Transverse colon (tissue), 4 donors: Measurements from ENCODE around the gene LAMA2. TPM values are rescaled to one million over a fixed set of nuclear protein-coding genes. Genes with fewer than 3 reads are reported as not detected.

Source experiments
- DNase-seq: peaks from one replicate; pipeline ENCODE4 v3.0.0-alpha.2; 2019
- H3K27ac ChIP-seq, 4 donors: fragments of 200-600 bp; sonication (generic); 2 replicates each; pipeline ENCODE4 v1.5.1; 2016 to 2018; ENCODE audit warnings: inconsistent platforms in 4 of 4
- H3K27me3 ChIP-seq: fragments of 200-600 bp; sonication (generic); 2 replicates; pipeline ENCODE4 v1.5.1; 2017; ENCODE audit warnings: inconsistent platforms
- H3K36me3 ChIP-seq, 4 donors: fragments of 200-600 bp; sonication (generic); 2 replicates each; pipeline ENCODE4 v1.5.1; 2017 to 2019; ENCODE audit warnings: inconsistent platforms in 4 of 4
- H3K4me1 ChIP-seq, 4 donors: fragments of 200-600 bp; sonication (generic); 2 replicates each; pipeline ENCODE4 v1.5.1; 2017 to 2020; ENCODE audit warnings: inconsistent platforms in 4 of 4
- H3K4me3 ChIP-seq, 4 donors: fragments of 200-600 bp; sonication (generic); 1 replicate in 1 of 4; 2 replicates in 3 of 4; pipeline versions ENCODE4 v1.5.1 to v1.6.1; 2017 to 2019; ENCODE audit warnings: inconsistent platforms in 4 of 4
- H3K9me3 ChIP-seq, 2 donors: fragments of 200-600 bp; sonication (generic); 2 replicates each; pipeline ENCODE4 v1.5.1; 2017 to 2019; ENCODE audit warnings: inconsistent platforms in 2 of 2
- EP300 ChIP-seq: sonication (generic); formaldehyde crosslinking; IDR thresholded peaks from one replicate; pipeline ENCODE4 v1.6.1; 2017; ENCODE audit warnings: antibody characterized with exemption, low read depth
- POLR2A ChIP-seq: fragments of 450-650 bp; IDR thresholded peaks from one replicate; pipeline ENCODE4 v1.6.1; 2016; ENCODE audit warnings: antibody characterized with exemption, mild to moderate bottlenecking, moderate library complexity
- POLR2AphosphoS5 ChIP-seq, 3 donors: sonication (generic); formaldehyde crosslinking; IDR thresholded peaks; one replicate each; pipeline ENCODE4 v1.6.1; 2016; ENCODE audit warnings: antibody characterized with exemption in 3 of 3
- WGBS, 2 donors: methylation state at CpG; one replicate each; pipeline ENCODE4 v1.1.5; 2018; ENCODE audit warnings: low coverage in 1 of 2; 5-methylcytosine and 5-hydroxymethylcytosine counted together
- in situ Hi-C, 4 donors: fragments of 200-750 bp; cut with MboI; loops; one replicate each; pipeline versions ENCODE4 v1.15.0 to v1.15.1; 2017; ENCODE audit warnings: low sequenced_read_pairs in 3 of 4, low pct_ligation_motif_present in 1 of 4, low pct_unique_long_range_greater_than_20kb in 1 of 4
- intact Hi-C: fragments of 100-400 bp; cut with DNase I; formaldehyde crosslinking; loops from one replicate; pipeline ENCODE4 v1.15.1; 2023; ENCODE audit warnings: low total_unique reads
- total RNA-seq, 4 donors: library from RNA; depleted of rRNA; stranded (reverse); fragments of >200 nt; gene quantifications; one replicate each; pipeline ENCODE4 v1.1.0, GENCODE V29; 2016
- TF ChIP-seq, protein P1 (sequence below), 5 experiments: fragments of 200-600 bp in 3 of 5; fragments of 450-650 bp in 2 of 5; sonication (generic) in 3 of 5; IDR thresholded peaks; 1 replicate in 2 of 5; 2 replicates in 3 of 5; pipeline ENCODE4 v1.5.1; 2016 to 2017; ENCODE audit warnings: antibody characterized with exemption in 5 of 5, inconsistent platforms in 3 of 5, mild to moderate bottlenecking in 2 of 5, moderate library complexity in 1 of 5

LAMA2 gene
- total RNA-seq, 4 donors from 2014 or later = 12.3 to 43.0 (median 32.1) TPM

DNA sequence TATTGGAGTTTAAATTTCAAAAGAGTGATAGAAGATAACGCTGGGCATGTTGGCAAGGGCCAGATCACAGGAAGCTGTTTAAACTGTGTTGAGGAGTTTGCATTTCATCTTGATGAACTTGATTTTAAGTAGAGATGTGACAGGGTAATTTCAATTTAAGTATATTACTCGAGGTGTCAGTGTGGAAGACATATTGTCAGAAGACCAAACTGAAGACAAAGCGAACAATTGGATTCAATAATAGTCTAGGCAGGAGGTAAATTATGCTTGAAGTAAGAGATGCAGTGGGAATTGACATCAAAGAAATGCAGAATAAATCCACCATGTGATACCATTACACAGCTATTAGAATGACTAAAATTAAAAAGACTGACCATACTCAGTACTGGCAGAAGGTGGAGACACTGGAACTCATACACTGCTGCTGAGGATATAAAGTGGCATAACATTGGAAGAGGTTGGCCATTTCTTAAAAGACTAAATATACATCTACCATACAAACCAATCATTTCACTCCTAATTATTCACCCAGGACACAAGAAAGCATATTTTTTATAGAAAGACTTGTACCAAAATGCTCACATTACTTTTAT is 586.2 kb downstream of the LAMA2 start:
- intact Hi-C loops = no loop called here
- Histone ChIP-seq H3K27me3 (no peaks in the 10 kb centered on the region), H3K4me3 (no peak overlapping the region), H3K36me3 (no peaks in the 10 kb centered on the region), H3K27ac (no peak overlapping the region), H3K4me1 (no peaks in the 10 kb centered on the region), H3K9me3 (no peaks in the 10 kb centered on the region)
- no peak for DNase-seq
- in situ Hi-C loops = no loop called here
- WGBS, 2 donors = 45 to 83% methylated on average over 3 of the region's 3 CpGs
- no peak for TF ChIP-seq POLR2A
- TF ChIP-seq EP300 = no peak
- TF ChIP-seq POLR2AphosphoS5 (IDR thresholded peaks at IDR 0.05) = no peak
- TF ChIP-seq, protein P1, sequence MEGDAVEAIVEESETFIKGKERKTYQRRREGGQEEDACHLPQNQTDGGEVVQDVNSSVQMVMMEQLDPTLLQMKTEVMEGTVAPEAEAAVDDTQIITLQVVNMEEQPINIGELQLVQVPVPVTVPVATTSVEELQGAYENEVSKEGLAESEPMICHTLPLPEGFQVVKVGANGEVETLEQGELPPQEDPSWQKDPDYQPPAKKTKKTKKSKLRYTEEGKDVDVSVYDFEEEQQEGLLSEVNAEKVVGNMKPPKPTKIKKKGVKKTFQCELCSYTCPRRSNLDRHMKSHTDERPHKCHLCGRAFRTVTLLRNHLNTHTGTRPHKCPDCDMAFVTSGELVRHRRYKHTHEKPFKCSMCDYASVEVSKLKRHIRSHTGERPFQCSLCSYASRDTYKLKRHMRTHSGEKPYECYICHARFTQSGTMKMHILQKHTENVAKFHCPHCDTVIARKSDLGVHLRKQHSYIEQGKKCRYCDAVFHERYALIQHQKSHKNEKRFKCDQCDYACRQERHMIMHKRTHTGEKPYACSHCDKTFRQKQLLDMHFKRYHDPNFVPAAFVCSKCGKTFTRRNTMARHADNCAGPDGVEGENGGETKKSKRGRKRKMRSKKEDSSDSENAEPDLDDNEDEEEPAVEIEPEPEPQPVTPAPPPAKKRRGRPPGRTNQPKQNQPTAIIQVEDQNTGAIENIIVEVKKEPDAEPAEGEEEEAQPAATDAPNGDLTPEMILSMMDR (IDR thresholded peaks at IDR 0.05) = no peak

DNA sequence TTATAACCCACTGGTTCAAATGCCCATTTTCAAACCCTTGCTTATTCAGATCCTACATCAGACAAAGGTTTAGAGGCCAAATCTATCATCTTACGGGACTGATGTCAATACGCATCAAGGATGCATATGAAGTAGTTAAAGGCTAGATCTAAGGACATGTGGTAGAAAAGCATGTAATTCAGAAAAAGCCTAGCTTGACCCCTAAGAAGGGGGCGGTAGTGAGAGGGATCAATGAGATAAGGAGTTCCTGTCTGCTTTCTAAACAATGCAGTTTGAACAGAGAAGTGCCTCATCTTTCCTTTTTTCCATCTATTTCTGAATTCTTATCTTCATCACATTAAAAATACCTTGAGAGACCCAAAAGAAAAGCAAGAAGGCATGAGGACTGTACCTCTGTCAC is 589.3 kb downstream of the LAMA2 start:
- 71 to 96% methylated on average over 3 of the region's 3 CpGs for whole genome bisulfite sequencing, 2 donors
- no peaks in the 10 kb centered on the region for H3K4me1 ChIP-seq
- H3K9me3 ChIP-seq = no peaks in the 10 kb centered on the region
- intact Hi-C loops (no loop called here), in situ Hi-C loops (no loop called here)
- no peak overlapping the region for H3K27ac ChIP-seq
- no peak for DNase-seq
- H3K4me3 ChIP-seq = no peak overlapping the region
- no peaks in the 10 kb centered on the region for H3K27me3 ChIP-seq
- TF ChIP-seq EP300 (no peak), POLR2AphosphoS5 (IDR thresholded peaks at IDR 0.05) (no peak), POLR2A (no peak)
- TF ChIP-seq, protein P1 (IDR thresholded peaks at IDR 0.05) = no peak
- H3K36me3 ChIP-seq = no peaks in the 10 kb centered on the region

DNA sequence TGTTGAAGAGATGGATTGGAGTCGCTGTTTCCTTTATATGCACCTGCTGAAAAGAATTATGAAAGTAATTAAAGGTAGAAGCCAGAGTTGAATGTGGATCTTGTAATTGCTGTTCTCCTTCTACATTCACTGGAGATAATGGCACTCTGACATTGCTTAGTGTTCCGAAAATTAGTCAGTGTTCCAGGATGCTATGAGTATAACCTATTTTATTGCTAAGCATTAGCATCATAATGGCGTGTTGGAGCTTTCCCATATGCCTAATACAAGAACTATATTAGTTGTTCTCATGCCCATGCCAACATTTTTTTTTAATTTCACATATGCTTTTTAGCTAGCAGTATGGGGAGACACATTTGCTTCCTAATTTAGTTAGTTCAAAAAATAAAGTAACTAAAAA is 590.6 kb downstream of the LAMA2 start:
- Histone ChIP-seq H3K36me3 (no peaks in the 10 kb centered on the region), H3K9me3 (no peaks in the 10 kb centered on the region), H3K4me1 (no peaks in the 10 kb centered on the region), H3K4me3 (no peak overlapping the region), H3K27me3 (no peaks in the 10 kb centered on the region), H3K27ac (no peak overlapping the region)
- intact Hi-C loops = no loop called here
- 83 to 91% methylated on average over 3 of the region's 3 CpGs for WGBS, 2 donors
- no peak for DNase-seq
- in situ Hi-C loops = no loop called here
- TF ChIP-seq, protein P1 (IDR thresholded peaks at IDR 0.05) = no peak
- no peak for TF ChIP-seq POLR2A
- no peak for TF ChIP-seq EP300
- no peak for TF ChIP-seq POLR2AphosphoS5 (IDR thresholded peaks at IDR 0.05)

DNA sequence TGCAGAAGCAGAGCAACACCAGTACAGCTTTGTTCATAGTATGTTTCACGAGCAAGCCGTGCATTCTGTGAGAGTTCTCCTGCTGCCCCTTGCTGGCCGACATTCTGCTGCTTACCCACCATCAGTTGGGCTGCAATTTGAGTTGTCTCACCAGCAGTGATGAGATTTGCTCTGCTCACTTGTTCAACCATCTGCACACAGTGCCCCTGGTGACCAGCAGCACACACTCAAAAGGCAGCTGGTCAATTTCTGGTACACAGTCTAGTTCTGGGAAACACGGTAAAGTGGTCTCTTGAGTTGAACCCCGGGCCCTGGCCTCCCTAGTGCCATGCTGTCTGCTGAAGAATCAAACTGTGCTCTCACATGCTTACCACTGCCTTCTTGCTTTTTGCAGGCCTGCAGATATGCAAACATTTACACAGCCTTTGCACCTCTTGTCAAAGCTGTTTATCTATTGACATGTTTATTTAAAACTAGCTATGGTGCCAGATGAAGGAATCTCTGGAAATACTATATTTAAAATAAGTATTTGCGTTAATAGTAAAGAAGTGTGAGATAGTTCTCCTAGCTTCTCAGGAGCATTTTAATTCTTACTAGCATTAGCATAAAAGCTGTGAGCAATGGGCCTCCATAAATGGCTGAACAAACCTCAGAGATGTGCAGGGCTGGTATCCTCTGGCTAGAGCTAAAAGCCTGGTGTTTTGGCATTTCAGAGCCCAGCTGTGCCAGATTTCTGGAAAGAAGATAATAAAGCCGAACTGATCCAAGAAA is 592.7 kb downstream of the LAMA2 start:
- Histone ChIP-seq H3K4me3 (no peak overlapping the region), H3K36me3 (no peaks in the 10 kb centered on the region), H3K27me3 (no peaks in the 10 kb centered on the region), H3K9me3 (no peaks in the 10 kb centered on the region), H3K27ac (no peak overlapping the region), H3K4me1 (no peaks in the 10 kb centered on the region)
- in situ Hi-C loops (loop anchor here in 2 of 4 donors (25.0 kb wide), 1 partner anchor 262 kb away; no protein-coding TSS in a partner anchor), intact Hi-C loops (no loop called here)
- TF ChIP-seq, protein P1 (IDR thresholded peaks at IDR 0.05) = no peak
- TF ChIP-seq POLR2A (no peak), EP300 (no peak), POLR2AphosphoS5 (IDR thresholded peaks at IDR 0.05) (no peak)
- 86 to 100% methylated on average over 2 to 7 of the region's 7 CpGs for WGBS, 2 donors
- no peak for DNase-seq
